ENCODE measurements around the gene MTCL1. TPM values are rescaled to one million over a fixed set of nuclear protein-coding genes. Genes with fewer than 3 reads are reported as not detected.

Gene MTCL1
- total RNA-seq, 1 experiment from 2014 or later, result 11.6 TPM

GRCh38 chr18:8788503-8789429 lies 83.4 kb downstream of the MTCL1 start:
- DNase-seq (ENCODE audit: unreplicated experiment), result no peak
- no TSS peak for BruUV-seq (replicated peaks)
- TF ChIP-seq CTCF (IDR thresholded peaks at IDR 0.05; ENCODE audit: unreplicated experiment), result no peak
- peaks cover under 1% of the 10 kb centered on the region for H3K4me1 Mint-ChIP-seq (ENCODE audit: insufficient read depth, unreplicated experiment)
- H3K27me3 Mint-ChIP-seq (ENCODE audit: insufficient read depth, unreplicated experiment), result no peaks in the 10 kb centered on the region
- H3K27ac Mint-ChIP-seq (ENCODE audit: low read depth, unreplicated experiment), result no peak overlapping the region
- intact Hi-C loops (cut with micrococcal nuclease), result no loop called here
- POLR2A ChIA-PET, result interaction anchor here (0.6 to 1.4 kb wide), 2 partner anchors 12 to 172 kb away, joined by 3 to 4 read pairs; no protein-coding TSS in a partner anchor
- H3K36me3 Mint-ChIP-seq (ENCODE audit: insufficient read depth, unreplicated experiment), result peaks cover 31% of the 10 kb centered on the region
- CTCF ChIA-PET, result interaction anchor here (0.7 kb wide), 1 partner anchor 310 kb away, joined by 5 read pairs; no protein-coding TSS in a partner anchor
- H3K4me3 Mint-ChIP-seq (ENCODE audit: unreplicated experiment), result no peak overlapping the region
- no peaks in the 10 kb centered on the region for H3K9me3 Mint-ChIP-seq (ENCODE audit: unreplicated experiment)

GRCh38 chr18:8791171-8791651 lies 85.9 kb downstream of the MTCL1 start:
- no peak for DNase-seq (ENCODE audit: unreplicated experiment)
- no peak overlapping the region for H3K27ac Mint-ChIP-seq (ENCODE audit: low read depth, unreplicated experiment)
- BruUV-seq (replicated peaks), result no TSS peak
- intact Hi-C loops (cut with micrococcal nuclease), result no loop called here
- H3K4me1 Mint-ChIP-seq (ENCODE audit: insufficient read depth, unreplicated experiment), result peaks cover 14% of the 10 kb centered on the region
- no peak for TF ChIP-seq CTCF (IDR thresholded peaks at IDR 0.05; ENCODE audit: unreplicated experiment)
- H3K9me3 Mint-ChIP-seq (ENCODE audit: unreplicated experiment), result no peaks in the 10 kb centered on the region
- H3K27me3 Mint-ChIP-seq (ENCODE audit: insufficient read depth, unreplicated experiment), result no peaks in the 10 kb centered on the region
- CTCF ChIA-PET, result interaction anchor here (0.6 kb wide), 1 partner anchor 63 kb away, joined by 3 read pairs; no protein-coding TSS in a partner anchor
- H3K4me3 Mint-ChIP-seq (ENCODE audit: unreplicated experiment), result no peak overlapping the region
- POLR2A ChIA-PET, result interaction anchor here (1.7 kb wide), 1 partner anchor 10 kb away, joined by 8 read pairs; no protein-coding TSS in a partner anchor
- peaks cover 24% of the 10 kb centered on the region for H3K36me3 Mint-ChIP-seq (ENCODE audit: insufficient read depth, unreplicated experiment)

GRCh38 chr18:8792688-8793316 lies 87.4 kb downstream of the MTCL1 start:
- H3K27ac Mint-ChIP-seq (ENCODE audit: low read depth, unreplicated experiment), result no peak overlapping the region
- no peaks in the 10 kb centered on the region for H3K9me3 Mint-ChIP-seq (ENCODE audit: unreplicated experiment)
- ChIA-PET POLR2A (interaction anchor here (1.0 kb wide), 1 partner anchor 87 kb away, joined by 3 read pairs; the partner anchor contains the start of gene MTCL1), CTCF (interaction anchor here (0.6 kb wide), 1 partner anchor 86 kb away, joined by 3 read pairs; no protein-coding TSS in a partner anchor)
- H3K4me1 Mint-ChIP-seq (ENCODE audit: insufficient read depth, unreplicated experiment), result peaks cover 22% of the 10 kb centered on the region
- BruUV-seq (replicated peaks), result no TSS peak
- intact Hi-C loops (cut with micrococcal nuclease), result no loop called here
- no peak for DNase-seq (ENCODE audit: unreplicated experiment)
- H3K4me3 Mint-ChIP-seq (ENCODE audit: unreplicated experiment), result no peak overlapping the region
- no peaks in the 10 kb centered on the region for H3K27me3 Mint-ChIP-seq (ENCODE audit: insufficient read depth, unreplicated experiment)
- peaks cover 19% of the 10 kb centered on the region for H3K36me3 Mint-ChIP-seq (ENCODE audit: insufficient read depth, unreplicated experiment)
- TF ChIP-seq CTCF (IDR thresholded peaks at IDR 0.05; ENCODE audit: unreplicated experiment), result no peak
